Hematopoietic multipotent progenitor cell treated with erythropoietin and hydrocortisone succinate and interleukin-3 and kit ligand, for 15 days (in vitro differentiated cells): ENCODE measurements around the gene NEUROG3.
"Not testable (repeated sequence)": the region's sequence is repeated elsewhere in the genome, so short reads cannot be mapped to it uniquely, and the experiment has no call there.

Experiments
- DNase-seq: peaks from one replicate; pipeline ENCODE4 v3.0.0-alpha.2; 2015; ENCODE audit warnings: low spot score

NEUROG3 gene

GRCh38 chr10:69571618-69572158 lies 1.5 kb downstream of the NEUROG3 start:
- no peak for DNase-seq

DNA sequence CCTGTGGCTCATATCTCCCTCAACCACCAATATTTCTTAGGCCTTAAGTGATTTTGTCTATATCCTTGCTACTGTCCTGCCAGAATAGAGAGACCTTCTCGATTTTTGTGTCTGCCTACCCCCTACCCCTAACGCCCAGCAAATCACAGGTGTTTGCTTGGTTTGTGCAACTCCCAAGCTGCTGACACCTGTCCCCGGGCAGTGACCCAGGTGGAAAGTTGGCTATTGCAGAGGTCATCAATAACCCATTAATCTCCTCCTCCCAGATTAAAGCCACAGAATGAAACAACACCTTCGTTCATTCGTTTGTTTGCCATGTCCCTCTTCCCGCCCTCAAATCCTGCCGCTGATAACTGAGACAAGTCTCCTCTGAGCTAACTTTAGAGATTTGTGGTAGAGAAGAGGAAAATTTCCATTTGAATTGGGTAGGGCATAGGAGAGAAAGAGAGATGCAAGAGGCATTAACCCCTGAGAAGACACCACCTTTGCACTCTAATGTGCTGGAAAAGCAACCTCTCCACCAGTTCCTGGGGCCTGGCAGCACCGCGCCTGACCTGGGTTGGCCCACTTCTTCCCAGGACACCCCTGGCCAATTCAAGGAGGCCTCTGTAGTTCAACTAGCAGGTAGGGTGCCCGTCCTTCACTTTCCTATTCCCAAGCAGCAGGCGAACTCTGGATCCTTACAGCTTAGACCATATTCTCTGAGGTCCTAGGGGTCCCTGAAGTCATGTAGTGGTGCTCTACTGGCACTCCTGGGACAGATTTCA lies 3.0 kb downstream of the NEUROG3 start:
- DNase-seq = no peak

DNA sequence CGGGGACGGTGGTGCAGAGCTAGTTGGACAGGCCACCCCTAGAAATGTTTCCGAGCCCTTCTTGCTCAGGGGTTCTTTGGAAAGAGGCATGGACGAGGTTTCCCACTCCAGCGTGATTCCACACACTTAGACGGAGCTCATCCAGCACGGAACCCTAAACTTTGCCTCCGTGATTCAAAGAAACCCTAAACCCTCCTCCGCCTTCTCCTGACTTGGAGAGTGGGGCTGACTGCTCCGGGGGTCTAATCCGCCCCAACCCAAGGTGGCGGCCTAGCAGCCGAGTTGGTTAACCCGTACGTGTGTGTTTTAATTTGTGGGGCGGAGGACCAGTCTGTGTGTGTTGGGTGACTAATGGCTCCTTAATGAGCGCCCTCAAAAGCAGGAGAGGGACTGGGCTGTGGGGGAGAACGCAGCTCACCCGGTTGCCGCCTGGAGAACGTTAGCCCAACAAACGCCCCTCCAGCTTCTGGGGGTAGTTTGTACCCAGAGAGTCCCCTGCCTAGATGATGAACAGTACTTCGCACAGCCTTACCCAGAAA lies 3.8 kb downstream of the NEUROG3 start:
- DNase-seq = no peak

DNA sequence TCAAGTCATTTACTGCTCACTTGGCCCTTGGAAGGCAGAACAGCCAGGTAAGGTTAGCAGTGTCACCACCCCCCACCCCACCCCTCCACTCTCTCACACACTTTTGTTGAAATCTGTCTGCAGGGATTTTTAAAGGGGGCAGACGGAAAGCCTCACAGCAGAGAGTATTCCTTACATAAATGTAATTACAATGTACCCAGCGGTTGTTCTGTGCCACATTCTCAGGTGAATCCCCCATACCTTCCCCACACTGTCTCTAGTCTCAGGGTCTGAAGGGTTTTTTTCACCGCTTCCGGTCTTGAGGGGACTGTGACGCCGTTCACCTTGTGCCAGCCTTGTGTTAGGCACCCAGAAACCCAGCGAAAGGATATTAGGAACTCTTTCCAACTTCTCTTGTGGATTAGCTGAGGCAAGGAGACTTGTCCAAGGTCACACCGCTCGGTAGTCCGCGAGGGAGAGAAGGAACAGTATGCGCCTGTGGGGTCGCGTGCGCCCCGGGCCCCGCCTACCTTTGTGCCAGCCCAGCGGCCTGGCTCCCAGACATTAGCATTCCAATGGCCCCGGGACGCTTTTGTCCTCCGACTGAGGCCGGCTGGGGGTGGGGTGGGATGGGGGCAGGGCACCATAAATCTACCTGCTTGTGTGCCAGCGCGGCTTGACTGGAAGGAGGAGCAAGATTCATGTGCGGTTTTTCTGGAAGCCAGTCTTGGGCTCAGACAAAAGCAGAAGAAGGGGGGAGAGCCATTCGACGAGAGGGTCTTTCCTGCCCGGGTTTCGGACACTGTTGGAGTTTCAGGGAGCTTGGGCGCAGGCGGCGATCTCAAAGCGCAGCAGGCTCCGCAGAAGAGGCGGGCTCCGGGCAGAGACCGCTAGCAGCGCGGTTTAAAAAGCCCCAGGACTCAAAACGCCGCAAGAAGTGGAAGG lies 4.5 kb downstream of the NEUROG3 start:
- DNase-seq = no peak

DNA sequence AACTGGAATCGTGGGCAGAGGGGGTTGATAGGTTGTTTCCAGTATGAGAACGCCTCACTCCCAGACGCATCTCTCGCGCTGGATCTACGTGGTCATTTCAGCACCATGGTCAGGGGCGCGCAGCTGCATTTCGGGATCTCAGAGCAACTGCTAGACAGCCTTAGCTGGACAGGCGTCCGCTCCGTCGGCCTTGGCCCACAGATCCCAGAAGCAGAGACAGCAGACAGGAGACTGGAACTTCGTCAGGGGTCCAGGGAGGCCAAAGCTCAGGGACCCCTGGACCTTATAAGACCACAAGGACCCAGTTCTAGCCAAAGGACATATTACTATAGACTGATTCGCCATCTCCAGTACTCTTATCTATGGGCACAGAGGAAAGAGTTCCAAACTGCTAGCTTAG lies 5.3 kb downstream of the NEUROG3 start:
- no peak for DNase-seq

DNA sequence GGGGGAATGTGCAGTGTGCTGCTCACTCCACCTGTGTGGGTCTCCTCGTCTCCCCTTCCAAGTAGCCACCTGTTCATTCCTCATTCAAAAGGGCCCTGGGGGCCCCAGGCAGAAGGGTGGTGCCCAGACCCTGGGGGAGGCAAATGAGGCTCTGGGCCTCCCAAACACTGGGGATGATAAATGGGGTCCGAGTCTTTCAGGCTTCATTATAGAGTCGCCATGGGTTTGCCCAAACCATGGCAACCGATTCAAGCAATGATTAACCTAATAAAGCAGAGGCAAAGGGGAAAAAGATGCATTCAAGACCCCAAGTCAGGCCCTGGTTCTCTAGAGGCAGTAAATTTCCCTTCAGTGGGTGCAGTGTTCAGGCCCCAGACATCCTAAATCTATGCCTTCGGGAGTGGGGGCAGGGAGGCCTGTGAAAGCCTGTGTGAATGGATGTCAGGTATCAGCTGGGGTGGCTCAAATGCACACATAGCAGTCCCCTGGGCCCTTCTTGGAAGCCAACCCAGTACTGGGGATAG lies 10.4 kb downstream of the NEUROG3 start:
- no peak for DNase-seq

DNA sequence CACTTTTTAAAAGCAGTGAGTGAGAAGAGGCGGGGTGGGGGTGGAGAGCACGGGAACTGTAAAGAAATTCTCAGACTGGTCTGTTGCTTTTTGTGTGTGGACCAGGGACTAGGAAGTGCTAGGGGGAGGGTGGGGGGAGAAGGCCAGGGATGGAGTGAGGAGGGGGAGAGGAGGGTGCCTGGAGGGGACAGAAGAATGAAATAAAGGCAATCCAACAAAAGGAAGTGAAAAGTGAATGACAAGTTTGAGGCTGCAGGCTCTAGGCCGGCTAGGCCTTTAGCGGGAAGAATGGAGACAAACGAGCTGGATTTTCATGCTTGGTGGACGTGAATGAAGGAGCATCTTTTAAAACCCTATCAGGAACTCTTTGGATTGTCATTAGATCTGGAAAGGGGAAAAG lies 13.7 kb downstream of the NEUROG3 start:
- DNase-seq = no peak

- DNase-seq = no peak
Measured at GRCh38 chr10:69558559-69558958, 14.7 kb downstream of the NEUROG3 start.

- DNase-seq = no peak
Measured at GRCh38 chr10:69554611-69555010, 18.6 kb downstream of the NEUROG3 start.

DNA sequence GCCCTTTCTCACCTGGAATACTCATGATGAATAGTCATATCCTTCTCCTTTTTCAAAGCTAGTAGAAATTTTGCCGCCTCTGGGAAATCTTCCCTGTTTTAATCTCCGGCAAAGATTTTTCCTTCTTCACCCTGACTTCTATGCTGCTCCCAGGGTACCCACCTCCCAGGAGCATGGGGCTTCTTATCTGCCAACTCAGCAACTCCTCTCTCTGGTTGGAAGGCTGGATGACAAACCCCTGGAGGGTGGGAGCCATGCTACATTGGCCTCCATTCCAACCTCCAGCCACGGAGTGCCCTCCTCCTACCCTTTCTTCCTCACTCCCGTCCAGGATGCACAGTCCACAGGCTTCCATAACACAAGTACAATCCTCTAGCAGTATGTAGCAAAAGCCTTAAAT lies 19.9 kb downstream of the NEUROG3 start:
- no peak for DNase-seq

GRCh38 chr10:69552268-69552667 lies 21.0 kb downstream of the NEUROG3 start:
- no peak for DNase-seq

DNA sequence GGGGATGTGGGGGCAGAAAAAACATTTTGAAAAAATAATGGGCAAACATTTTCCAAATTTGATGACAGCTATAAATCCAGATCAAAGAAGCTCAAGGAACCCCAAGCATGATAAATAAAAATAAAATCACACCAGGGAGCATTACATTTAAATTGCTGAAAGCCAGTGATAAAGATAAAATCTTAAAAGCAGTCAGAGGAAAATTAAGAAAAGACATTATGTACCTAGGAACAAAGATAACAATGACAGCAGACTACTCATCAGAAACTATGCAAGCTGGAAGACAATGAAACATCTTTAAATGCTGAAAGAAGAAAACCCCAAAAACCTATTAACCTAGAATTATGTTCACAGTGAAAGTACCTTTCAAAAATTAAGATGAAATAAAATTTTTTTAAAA lies 23.3 kb downstream of the NEUROG3 start:
- no peak for DNase-seq

GRCh38 chr10:69541463-69541862 lies 31.8 kb downstream of the NEUROG3 start:
- no peak for DNase-seq

GRCh38 chr10:69538461-69538860 lies 34.8 kb downstream of the NEUROG3 start:
- no peak for DNase-seq

DNA sequence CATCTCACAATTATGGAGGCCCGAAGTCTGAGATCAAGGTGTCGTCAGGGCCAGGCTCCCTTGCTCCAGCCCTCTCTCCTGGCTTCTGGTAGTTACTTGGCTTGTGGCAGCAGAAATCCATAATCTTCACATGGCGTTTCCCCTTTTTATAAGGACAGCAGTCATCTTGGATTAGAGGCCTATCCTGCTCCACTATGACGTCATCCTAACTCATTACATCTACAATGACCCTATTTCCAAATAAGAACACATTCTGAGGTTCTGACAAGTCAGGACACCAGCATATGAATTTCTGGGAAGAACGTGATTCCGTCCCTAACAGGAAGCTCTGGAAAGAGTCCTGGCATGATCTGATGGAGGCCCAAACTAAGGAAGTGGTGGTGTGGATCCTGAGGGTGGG lies 35.8 kb downstream of the NEUROG3 start:
- DNase-seq = no peak

- not testable (repeated sequence) for DNase-seq
Measured at GRCh38 chr10:69536521-69536920, 36.7 kb downstream of the NEUROG3 start.

- no peak for DNase-seq
Measured at GRCh38 chr10:69533658-69534057, 39.6 kb downstream of the NEUROG3 start.

GRCh38 chr10:69527961-69528360 lies 45.3 kb downstream of the NEUROG3 start:
- no peak for DNase-seq
